ENCODE measurements around the gene AK4. TPM values are rescaled to one million over a fixed set of nuclear protein-coding genes. Genes with fewer than 3 reads are reported as not detected.

AK4 gene
- polyA plus RNA-seq, 2 of the 4 experiments (the other 2 are of a cell fraction), result 10.6 to 25.9 TPM

DNA sequence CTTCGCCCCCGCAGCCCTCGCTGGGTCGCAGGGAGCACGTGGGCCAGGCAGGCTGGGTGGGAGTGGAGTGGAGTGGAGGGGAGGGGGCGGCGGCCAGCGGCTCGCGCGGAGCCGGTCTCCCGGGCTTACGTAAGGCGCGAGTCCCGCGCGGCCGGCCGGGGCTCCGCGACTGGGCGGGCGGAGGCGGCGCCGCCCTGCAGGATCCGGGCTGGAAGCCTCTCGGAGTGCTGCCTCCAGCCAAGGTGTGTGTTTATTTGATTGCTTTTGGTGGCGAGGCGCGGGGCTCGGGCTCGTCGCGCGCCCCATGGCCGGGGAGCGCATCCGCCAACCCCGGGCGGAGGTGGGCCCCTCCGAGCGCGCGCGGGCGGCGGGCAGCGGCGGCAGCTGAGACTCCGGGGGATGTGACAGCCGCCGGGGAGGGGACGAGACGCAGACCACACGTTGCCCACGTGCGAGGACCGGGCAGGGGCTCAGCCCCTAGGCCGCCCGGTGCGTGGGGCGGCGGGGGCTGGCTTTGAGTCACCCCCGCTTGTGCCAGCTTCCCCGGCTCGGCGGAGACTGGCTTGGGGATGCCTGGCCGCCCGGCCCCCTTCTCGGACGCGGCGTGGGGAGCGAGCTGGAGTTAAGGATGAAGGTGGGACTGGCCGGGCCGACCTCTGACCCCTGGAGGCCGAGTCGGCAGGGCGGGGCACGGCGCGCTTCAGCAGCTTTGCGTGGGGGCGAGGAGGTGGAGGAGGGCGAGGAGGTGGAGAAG is 402 bp upstream of the AK4 start:
- peak overlapping the region; percentile 95 for H3K4me2 ChIP-seq
- peak; percentile 65 to 74 for ATAC-seq
- POLR2A ChIA-PET, result no interaction called here
- peak overlapping the region; percentile 75 to 92 for H3K27ac ChIP-seq
- H3K9me3 ChIP-seq, result no peaks in the 10 kb centered on the region
- FAIRE-seq, result no peak
- WGBS (ENCODE audit: missing lambda C conversion rate), result no CpG with 5 or more reads among the region's 88 CpGs
- H3K4me3 ChIP-seq, result peak overlapping the region; percentile 95
- peaks cover 8% of the 10 kb centered on the region; the same call in 1 of the 3 replicates for H3K4me1 ChIP-seq
- TF ChIP-seq, protein P1, sequence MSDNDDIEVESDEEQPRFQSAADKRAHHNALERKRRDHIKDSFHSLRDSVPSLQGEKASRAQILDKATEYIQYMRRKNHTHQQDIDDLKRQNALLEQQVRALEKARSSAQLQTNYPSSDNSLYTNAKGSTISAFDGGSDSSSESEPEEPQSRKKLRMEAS (IDR thresholded peaks at IDR 0.05), result peak; percentile 49
- TF ChIP-seq PHF8 (IDR thresholded peaks at IDR 0.05; ENCODE audit: borderline replicate concordance, low read depth), result no peak
- CTCF ChIA-PET, result no interaction called here
- DNase-seq (ENCODE audit: low read depth in 1 of 2, low spot score in 1 of 2), result peak in 1 of 2 experiments; percentile 20

DNA sequence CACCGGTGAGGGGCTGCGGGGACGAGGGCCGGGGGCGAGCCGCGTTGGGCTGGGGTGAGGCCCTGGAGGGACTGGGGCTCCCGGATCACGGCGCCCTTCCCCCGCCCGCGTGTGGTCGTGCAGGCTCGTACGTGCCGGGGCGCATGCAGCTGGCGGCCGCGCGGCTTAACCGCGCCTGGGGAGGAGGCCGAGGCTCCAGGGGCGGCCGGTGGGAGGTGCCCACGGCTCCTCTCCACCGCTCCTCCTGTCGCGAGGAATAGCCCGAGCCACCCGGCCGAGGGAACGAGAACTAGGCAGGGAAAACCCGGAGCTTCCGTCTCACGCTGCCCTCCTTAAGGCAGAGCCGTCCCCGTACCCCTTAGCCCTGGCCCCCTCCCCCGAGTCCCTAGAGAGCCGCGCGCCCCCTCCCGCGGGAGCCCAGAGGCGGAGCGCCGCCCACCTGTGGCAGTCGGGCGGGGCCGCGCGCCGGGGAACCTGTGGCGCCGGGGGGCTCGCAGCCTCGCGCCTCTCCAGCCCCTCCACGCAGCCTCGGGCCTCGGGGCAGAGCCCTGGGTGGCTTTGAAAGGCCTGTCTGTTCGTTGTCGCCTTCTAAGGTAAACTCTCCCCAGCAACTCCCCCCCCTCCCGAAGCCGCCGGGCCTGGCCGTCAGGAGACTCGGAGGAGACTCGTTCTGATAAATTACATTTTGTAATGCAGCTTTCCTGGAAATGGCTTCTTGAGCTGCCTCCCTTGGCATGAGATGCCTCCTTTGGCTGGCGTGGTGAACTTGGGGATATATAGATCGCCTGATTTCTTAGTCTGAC is 746 bp downstream of the AK4 start:
- Histone ChIP-seq H3K4me3 (peak overlapping the region; percentile 95), H3K27ac (peak overlapping the region; percentile 75 to 92), H3K4me1 (peaks cover 8% of the 10 kb centered on the region; the same call in 1 of the 3 replicates), H3K4me2 (peak overlapping the region; percentile 95), H3K9me3 (no peaks in the 10 kb centered on the region)
- DNase-seq (ENCODE audit: low read depth in 1 of 2, low spot score in 1 of 2) (peak; percentile 38 to 40), FAIRE-seq (no peak), ATAC-seq (peak; percentile 85 to 87)
- ChIA-PET CTCF (no interaction called here), POLR2A (no interaction called here)
- WGBS (ENCODE audit: missing lambda C conversion rate), result 7% methylated on average over 12 of the region's 73 CpGs
- TF ChIP-seq TP53 (CRISPR knock-in tag; IDR thresholded peaks at IDR 0.05) (no peak), CHD2 (IDR thresholded peaks at IDR 0.05; ENCODE audit: low read length, partially characterized antibody) (peak; percentile 28)
- TF ChIP-seq, protein P2, sequence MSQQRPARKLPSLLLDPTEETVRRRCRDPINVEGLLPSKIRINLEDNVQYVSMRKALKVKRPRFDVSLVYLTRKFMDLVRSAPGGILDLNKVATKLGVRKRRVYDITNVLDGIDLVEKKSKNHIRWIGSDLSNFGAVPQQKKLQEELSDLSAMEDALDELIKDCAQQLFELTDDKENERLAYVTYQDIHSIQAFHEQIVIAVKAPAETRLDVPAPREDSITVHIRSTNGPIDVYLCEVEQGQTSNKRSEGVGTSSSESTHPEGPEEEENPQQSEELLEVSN (IDR thresholded peaks at IDR 0.05; ENCODE audit: borderline replicate concordance, low read depth), result no peak

DNA sequence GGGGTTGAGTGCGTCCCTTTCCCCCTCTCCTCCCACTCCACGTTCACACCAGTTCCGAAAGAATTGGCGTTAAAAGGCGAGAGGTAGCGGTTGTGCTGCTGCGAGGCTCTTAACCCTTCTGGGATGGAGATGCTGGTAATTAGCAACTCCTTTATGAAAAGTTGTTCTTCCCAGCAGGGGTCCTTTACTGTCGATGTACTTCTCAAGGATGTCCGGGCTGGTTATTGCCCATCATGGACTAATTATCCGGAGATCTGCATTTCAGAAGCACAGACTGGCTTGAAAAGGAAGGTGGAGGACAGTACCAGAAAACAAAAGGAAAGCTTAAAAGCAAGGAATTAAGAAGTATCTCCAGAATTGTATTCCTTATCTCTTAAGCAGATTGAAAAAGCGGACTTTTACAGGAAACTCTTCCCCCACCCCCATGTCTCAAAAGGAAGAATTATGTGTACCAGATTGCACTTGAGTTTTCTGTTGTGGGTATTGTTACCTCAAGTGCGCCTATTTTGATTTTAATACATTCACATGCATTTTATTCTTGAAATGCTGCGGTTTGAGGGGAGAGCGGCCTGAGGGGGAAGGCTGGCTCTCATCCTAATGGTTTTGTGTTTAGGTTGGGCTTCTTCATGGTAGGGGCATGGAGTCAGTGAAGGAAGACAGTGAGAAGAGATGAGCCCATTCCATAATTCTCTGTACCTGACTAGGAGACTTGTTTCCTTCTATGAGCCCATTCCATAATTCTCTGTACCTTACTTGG is 1.5 kb downstream of the AK4 start:
- ATAC-seq (no peak), FAIRE-seq (no peak), DNase-seq (ENCODE audit: low read depth in 1 of 2, low spot score in 1 of 2) (no peak)
- POLR2A ChIA-PET, result no interaction called here
- Histone ChIP-seq H3K4me3 (peak overlapping the region; percentile 95), H3K4me2 (peak overlapping the region; percentile 95), H3K9me3 (no peaks in the 10 kb centered on the region), H3K27ac (peak overlapping the region; percentile 75 to 92), H3K4me1 (peaks cover 8% of the 10 kb centered on the region; the same call in 1 of the 3 replicates)
- CTCF ChIA-PET, result no interaction called here
- TF ChIP-seq HOXA7 (CRISPR knock-in tag; IDR thresholded peaks at IDR 0.05) (no peak), EHF (CRISPR knock-in tag; IDR thresholded peaks at IDR 0.05) (no peak), PHF8 (IDR thresholded peaks at IDR 0.05; ENCODE audit: borderline replicate concordance, low read depth) (no peak), POLR2A (IDR thresholded peaks at IDR 0.05; ENCODE audit: low read length) (no peak), GATA3 (IDR thresholded peaks at IDR 0.05; ENCODE audit: borderline replicate concordance) (no peak), ZSCAN20 (CRISPR knock-in tag; IDR thresholded peaks at IDR 0.05) (no peak), POLR2AphosphoS2 (conservative IDR thresholded peaks at IDR 0.05; ENCODE audit: low read length) (no peak), JUN (IDR thresholded peaks at IDR 0.05) (no peak), MYC (IDR thresholded peaks at IDR 0.05; ENCODE audit: borderline replicate concordance, low read length) (no peak), CBX8 (IDR thresholded peaks at IDR 0.05) (no peak), ZC3H11A (IDR thresholded peaks at IDR 0.05) (no peak), CHD2 (IDR thresholded peaks at IDR 0.05; ENCODE audit: low read length, partially characterized antibody) (no peak), MAZ (IDR thresholded peaks at IDR 0.05; ENCODE audit: borderline replicate concordance, low read depth, low read length) (no peak), KDM5A (IDR thresholded peaks at IDR 0.05) (no peak), CBX2 (IDR thresholded peaks at IDR 0.05; ENCODE audit: borderline replicate concordance, low read depth) (no peak), JUNB (IDR thresholded peaks at IDR 0.05) (no peak)
- TF ChIP-seq, protein P3, sequence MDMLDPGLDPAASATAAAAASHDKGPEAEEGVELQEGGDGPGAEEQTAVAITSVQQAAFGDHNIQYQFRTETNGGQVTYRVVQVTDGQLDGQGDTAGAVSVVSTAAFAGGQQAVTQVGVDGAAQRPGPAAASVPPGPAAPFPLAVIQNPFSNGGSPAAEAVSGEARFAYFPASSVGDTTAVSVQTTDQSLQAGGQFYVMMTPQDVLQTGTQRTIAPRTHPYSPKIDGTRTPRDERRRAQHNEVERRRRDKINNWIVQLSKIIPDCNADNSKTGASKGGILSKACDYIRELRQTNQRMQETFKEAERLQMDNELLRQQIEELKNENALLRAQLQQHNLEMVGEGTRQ (IDR thresholded peaks at IDR 0.05), result no peak
- TF ChIP-seq, protein P4, sequence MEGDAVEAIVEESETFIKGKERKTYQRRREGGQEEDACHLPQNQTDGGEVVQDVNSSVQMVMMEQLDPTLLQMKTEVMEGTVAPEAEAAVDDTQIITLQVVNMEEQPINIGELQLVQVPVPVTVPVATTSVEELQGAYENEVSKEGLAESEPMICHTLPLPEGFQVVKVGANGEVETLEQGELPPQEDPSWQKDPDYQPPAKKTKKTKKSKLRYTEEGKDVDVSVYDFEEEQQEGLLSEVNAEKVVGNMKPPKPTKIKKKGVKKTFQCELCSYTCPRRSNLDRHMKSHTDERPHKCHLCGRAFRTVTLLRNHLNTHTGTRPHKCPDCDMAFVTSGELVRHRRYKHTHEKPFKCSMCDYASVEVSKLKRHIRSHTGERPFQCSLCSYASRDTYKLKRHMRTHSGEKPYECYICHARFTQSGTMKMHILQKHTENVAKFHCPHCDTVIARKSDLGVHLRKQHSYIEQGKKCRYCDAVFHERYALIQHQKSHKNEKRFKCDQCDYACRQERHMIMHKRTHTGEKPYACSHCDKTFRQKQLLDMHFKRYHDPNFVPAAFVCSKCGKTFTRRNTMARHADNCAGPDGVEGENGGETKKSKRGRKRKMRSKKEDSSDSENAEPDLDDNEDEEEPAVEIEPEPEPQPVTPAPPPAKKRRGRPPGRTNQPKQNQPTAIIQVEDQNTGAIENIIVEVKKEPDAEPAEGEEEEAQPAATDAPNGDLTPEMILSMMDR (IDR thresholded peaks at IDR 0.05), result no peak
- TF ChIP-seq, protein P5, sequence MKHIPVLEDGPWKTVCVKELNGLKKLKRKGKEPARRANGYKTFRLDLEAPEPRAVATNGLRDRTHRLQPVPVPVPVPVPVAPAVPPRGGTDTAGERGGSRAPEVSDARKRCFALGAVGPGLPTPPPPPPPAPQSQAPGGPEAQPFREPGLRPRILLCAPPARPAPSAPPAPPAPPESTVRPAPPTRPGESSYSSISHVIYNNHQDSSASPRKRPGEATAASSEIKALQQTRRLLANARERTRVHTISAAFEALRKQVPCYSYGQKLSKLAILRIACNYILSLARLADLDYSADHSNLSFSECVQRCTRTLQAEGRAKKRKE (CRISPR knock-in tag; IDR thresholded peaks at IDR 0.05; ENCODE audit: low read depth), result no peak
- TF ChIP-seq, protein P1 (IDR thresholded peaks at IDR 0.05), result no peak
- WGBS (ENCODE audit: missing lambda C conversion rate), result 83% methylated on average over 14 of the region's 14 CpGs
